A673 (cell line): Measurements from ENCODE around the gene CCDC158.

ENCODE experiments used
- CTCF ChIP-seq: fragments of 300-800, 200-600 bp; sonication (generic); conservative IDR thresholded peaks from 2 replicates; pipeline ENCODE4 v1.5.1; 2017; ENCODE audit warnings: low read depth, mild to moderate bottlenecking, antibody characterized with exemption, low read length, moderate library complexity, mixed read lengths
- EZH2 ChIP-seq: fragments of 200-600 bp; sonication (generic); IDR thresholded peaks from 2 replicates; pipeline ENCODE4 v1.6.1; 2017; ENCODE audit warnings: borderline replicate concordance, low read depth, mild to moderate bottlenecking, mixed read lengths, antibody characterized with exemption, low read length; ENCODE audit not compliant: poor library complexity, severe bottlenecking

DNA sequence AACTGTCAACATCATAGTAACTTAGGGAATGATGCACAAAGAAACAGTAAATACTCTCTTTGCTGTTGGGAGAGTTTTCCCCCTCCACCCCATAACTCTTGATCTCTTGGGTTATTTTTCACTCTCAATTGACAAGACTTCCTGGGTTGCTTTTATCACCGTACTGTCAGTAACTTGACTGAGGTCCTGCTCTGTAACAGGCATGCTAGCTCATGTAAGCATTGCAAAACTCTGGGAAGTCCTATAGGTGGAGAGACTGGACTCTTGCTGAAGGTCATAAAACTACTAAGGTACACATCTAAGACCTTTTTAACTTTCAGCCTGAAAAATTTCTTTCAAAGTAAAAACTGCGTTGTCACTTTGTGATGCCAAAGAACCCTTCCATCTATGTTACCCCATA, 25.0 kb upstream of the CCDC158 start:
- TF ChIP-seq CTCF (no peak), EZH2 (no peak)
